A673 (cell line): ENCODE data around the gene SLC1A5.

Experiments used
- CTCF ChIP-seq: fragments of 300-800, 200-600 bp; sonication (generic); conservative IDR thresholded peaks from 2 replicates; pipeline ENCODE4 v1.5.1; 2017; ENCODE audit warnings: low read depth, mild to moderate bottlenecking, antibody characterized with exemption, low read length, moderate library complexity, mixed read lengths
- EZH2 ChIP-seq: fragments of 200-600 bp; sonication (generic); IDR thresholded peaks from 2 replicates; pipeline ENCODE4 v1.6.1; 2017; ENCODE audit warnings: borderline replicate concordance, low read depth, mild to moderate bottlenecking, mixed read lengths, antibody characterized with exemption, low read length; ENCODE audit not compliant: poor library complexity, severe bottlenecking

GRCh38 chr19:46830864-46831263 is 42.5 kb upstream of the SLC1A5 start:
- TF ChIP-seq CTCF (no peak), EZH2 (no peak)
